ENCODE data around the gene ALG14. TPM values are rescaled to one million over a fixed set of nuclear protein-coding genes. Genes with fewer than 3 reads are reported as not detected.

Gene ALG14
- total RNA-seq, 1 experiment from 2014 or later: 13.0 TPM

GRCh38 chr1:94927405-94928175 is 145.2 kb downstream of the ALG14 start:
- intact Hi-C loops (cut with micrococcal nuclease): loop anchor here (2.0 to 10.0 kb wide), 2 partner anchors 47 to 57 kb away; no protein-coding TSS in a partner anchor

GRCh38 chr1:94926915-94927404 is 145.8 kb downstream of the ALG14 start, which contains the start of gene CNN3:
CNN3 (minus strand) TSS chr1:94927110; CDS start chr1:94926894, 216 bp downstream.
- peaks cover 22% of the 10 kb centered on the region for H3K4me1 Mint-ChIP-seq (ENCODE audit: insufficient read depth, unreplicated experiment)
- H3K4me3 Mint-ChIP-seq (ENCODE audit: unreplicated experiment): peak within 1 kb of the TSS; percentile 97
- CTCF ChIA-PET: interaction anchor here (0.5 to 1.1 kb wide), 2 partner anchors 63 to 72 kb away, joined by 3 read pairs; no protein-coding TSS in a partner anchor
- POLR2A ChIA-PET: interaction anchor here (1.0 to 1.5 kb wide), 3 partner anchors 29 to 72 kb away, joined by 3 to 9 read pairs (median 5); no protein-coding TSS in a partner anchor
- intact Hi-C loops (cut with micrococcal nuclease): loop anchor here (1.0 to 10.0 kb wide), 4 partner anchors 48 to 114 kb away; no protein-coding TSS in a partner anchor
- no peak for TF ChIP-seq CTCF (IDR thresholded peaks at IDR 0.05; ENCODE audit: unreplicated experiment)
- BruUV-seq (replicated peaks): no TSS peak
- no peaks in the 10 kb centered on the region for H3K27me3 Mint-ChIP-seq (ENCODE audit: insufficient read depth, unreplicated experiment)
- H3K9me3 Mint-ChIP-seq (ENCODE audit: unreplicated experiment): no peaks in the 10 kb centered on the region
- DNase-seq (ENCODE audit: unreplicated experiment): peak; percentile 85
- H3K36me3 Mint-ChIP-seq (ENCODE audit: insufficient read depth, unreplicated experiment): no peaks in the 10 kb centered on the region
- peak within 1 kb of the TSS; percentile 69 for H3K27ac Mint-ChIP-seq (ENCODE audit: low read depth, unreplicated experiment)

More at GRCh38 chr1:94927405-94928175, 145.2 kb downstream of the ALG14 start:
- ChIA-PET CTCF (interaction anchor here (0.5 to 1.1 kb wide), 2 partner anchors 64 to 73 kb away, joined by 3 read pairs; no protein-coding TSS in a partner anchor), POLR2A (interaction anchor here (0.6 to 1.5 kb wide), 4 partner anchors 30 to 93 kb away, joined by 3 to 9 read pairs (median 4); no protein-coding TSS in a partner anchor)
- Mint-ChIP-seq H3K9me3 (ENCODE audit: unreplicated experiment) (no peaks in the 10 kb centered on the region), H3K4me3 (ENCODE audit: unreplicated experiment) (peak overlapping the region; percentile 97), H3K36me3 (ENCODE audit: insufficient read depth, unreplicated experiment) (no peaks in the 10 kb centered on the region), H3K4me1 (ENCODE audit: insufficient read depth, unreplicated experiment) (peaks cover 22% of the 10 kb centered on the region), H3K27me3 (ENCODE audit: insufficient read depth, unreplicated experiment) (no peaks in the 10 kb centered on the region), H3K27ac (ENCODE audit: low read depth, unreplicated experiment) (no peak overlapping the region)
- BruUV-seq (replicated peaks): TSS peak; percentile 27
- no peak for DNase-seq (ENCODE audit: unreplicated experiment)
- no peak for TF ChIP-seq CTCF (IDR thresholded peaks at IDR 0.05; ENCODE audit: unreplicated experiment)

- H3K4me1 Mint-ChIP-seq (ENCODE audit: insufficient read depth, unreplicated experiment): peaks cover 22% of the 10 kb centered on the region
- BruUV-seq (replicated peaks): no TSS peak
- H3K9me3 Mint-ChIP-seq (ENCODE audit: unreplicated experiment): no peaks in the 10 kb centered on the region
- H3K36me3 Mint-ChIP-seq (ENCODE audit: insufficient read depth, unreplicated experiment): no peaks in the 10 kb centered on the region
- CTCF ChIA-PET: interaction anchor here (0.7 to 3.1 kb wide), 2 partner anchors 71 to 1406 kb away, joined by 3 to 14 read pairs; no protein-coding TSS in a partner anchor
- peak overlapping the region; percentile 97 for H3K4me3 Mint-ChIP-seq (ENCODE audit: unreplicated experiment)
- POLR2A ChIA-PET: interaction anchor here (0.6 to 2.1 kb wide), 5 partner anchors 12 to 72 kb away, joined by 3 to 11 read pairs (median 4); no protein-coding TSS in a partner anchor
- H3K27me3 Mint-ChIP-seq (ENCODE audit: insufficient read depth, unreplicated experiment): no peaks in the 10 kb centered on the region
- peak; percentile 49 for TF ChIP-seq CTCF (IDR thresholded peaks at IDR 0.05; ENCODE audit: unreplicated experiment)
- peak overlapping the region; percentile 69 for H3K27ac Mint-ChIP-seq (ENCODE audit: low read depth, unreplicated experiment)
- intact Hi-C loops (cut with micrococcal nuclease): loop anchor here (1.0 to 10.0 kb wide), 4 partner anchors 48 to 115 kb away; no protein-coding TSS in a partner anchor
- peak; percentile 45 for DNase-seq (ENCODE audit: unreplicated experiment)
Measured at GRCh38 chr1:94926126-94926914, 146.4 kb downstream of the ALG14 start.
